ENCODE data around the gene BABAM1. TPM values are rescaled to one million over a fixed set of nuclear protein-coding genes. Genes with fewer than 3 reads are reported as not detected.

BABAM1 gene
- total RNA-seq, 1 experiment from 2014 or later: 79.5 TPM

- Histone ChIP-seq H3K36me3 (ENCODE audit: control insufficient read depth, insufficient read depth, low read length) (peaks cover under 1% of the 10 kb centered on the region; the same call in 1 of the 2 replicates), H3K4me3 (ENCODE audit: low read depth in 2 of 2, low read length in 2 of 2) (no peak overlapping the region), H3K9me3 (ENCODE audit: control insufficient read depth, insufficient read depth, low read depth, low read length) (no peaks in the 10 kb centered on the region), H3K27ac (ENCODE audit: low read length) (no peak overlapping the region), H3K4me1 (ENCODE audit: control insufficient read depth, insufficient read depth, low read length) (no peaks in the 10 kb centered on the region), H3K27me3 (ENCODE audit: control insufficient read depth, insufficient read depth, low read length) (no peaks in the 10 kb centered on the region)
- POLR2A ChIA-PET: no interaction called here
- no peak for ATAC-seq
- no peak for TF ChIP-seq SIN3A (IDR thresholded peaks at IDR 0.05; ENCODE audit: borderline replicate concordance, insufficient read depth, low read depth, low read length)
- no peak for DNase-seq (ENCODE audit: low read depth, low spot score)
- in situ Hi-C loops (cut with HindIII; ENCODE audit: low pct_unique_long_range_greater_than_20kb, low sequenced_read_pairs): no loop called here
- BruUV-seq (replicated peaks): no TSS peak
- intact Hi-C loops (cut with micrococcal nuclease; ENCODE audit: unreplicated experiment): no loop called here
- CTCF ChIA-PET: no interaction called here
Observed at GRCh38 chr19:17262557-17262956, 4.7 kb upstream of the BABAM1 start.

- POLR2A ChIA-PET: no interaction called here
- CTCF ChIA-PET: no interaction called here
- no peak for TF ChIP-seq REST (IDR thresholded peaks at IDR 0.05; ENCODE audit: insufficient read depth in 1 of 2, low read depth in 2 of 2, low read length in 1 of 2)
- TF ChIP-seq SIN3A (IDR thresholded peaks at IDR 0.05; ENCODE audit: borderline replicate concordance, insufficient read depth, low read depth, low read length): no peak
- no peak for TF ChIP-seq CTCF (IDR thresholded peaks at IDR 0.05)
- no peak for TF ChIP-seq POLR2AphosphoS5 (IDR thresholded peaks at IDR 0.05; ENCODE audit: low read depth, low read length)
- TF ChIP-seq TCF7L2 (IDR thresholded peaks at IDR 0.05; ENCODE audit: low read depth, low read length): no peak
Observed at GRCh38 chr19:17263712-17264640, 3.3 kb upstream of the BABAM1 start.

GRCh38 chr19:17264641-17264979, 2.6 kb upstream of the BABAM1 start, which contains the start of gene USHBP1:
Gene USHBP1, minus strand, starts transcription at chr19:17264745. Its CDS starts 446 bp downstream, at chr19:17264299.
- Histone ChIP-seq H3K9me3 (ENCODE audit: control insufficient read depth, insufficient read depth, low read depth, low read length) (no peaks in the 10 kb centered on the region), H3K4me3 (ENCODE audit: low read depth in 2 of 2, low read length in 2 of 2) (no peak within 1 kb of the TSS), H3K27me3 (ENCODE audit: control insufficient read depth, insufficient read depth, low read length) (no peaks in the 10 kb centered on the region), H3K36me3 (ENCODE audit: control insufficient read depth, insufficient read depth, low read length) (peaks cover 4% of the 10 kb centered on the region; the same call in 1 of the 2 replicates), H3K4me1 (ENCODE audit: control insufficient read depth, insufficient read depth, low read length) (no peaks in the 10 kb centered on the region), H3K27ac (ENCODE audit: low read length) (no peak within 1 kb of the TSS)
- ChIA-PET CTCF (no interaction called here), POLR2A (no interaction called here)
- DNase-seq (ENCODE audit: low read depth, low spot score): no peak
- no peak for ATAC-seq
- intact Hi-C loops (cut with micrococcal nuclease; ENCODE audit: unreplicated experiment): no loop called here
- in situ Hi-C loops (cut with HindIII; ENCODE audit: low pct_unique_long_range_greater_than_20kb, low sequenced_read_pairs): no loop called here
- TF ChIP-seq POLR2AphosphoS5 (IDR thresholded peaks at IDR 0.05; ENCODE audit: low read depth, low read length) (no peak), CTCF (IDR thresholded peaks at IDR 0.05) (no peak), TCF7L2 (IDR thresholded peaks at IDR 0.05; ENCODE audit: low read depth, low read length) (no peak), SIN3A (IDR thresholded peaks at IDR 0.05; ENCODE audit: borderline replicate concordance, insufficient read depth, low read depth, low read length) (no peak), REST (IDR thresholded peaks at IDR 0.05; ENCODE audit: insufficient read depth in 1 of 2, low read depth in 2 of 2, low read length in 1 of 2) (no peak)
- BruUV-seq (replicated peaks): no TSS peak

More at GRCh38 chr19:17263712-17264640, 3.3 kb upstream of the BABAM1 start:
- Histone ChIP-seq H3K4me1 (ENCODE audit: control insufficient read depth, insufficient read depth, low read length) (no peaks in the 10 kb centered on the region), H3K4me3 (ENCODE audit: low read depth in 2 of 2, low read length in 2 of 2) (no peak overlapping the region), H3K27ac (ENCODE audit: low read length) (no peak overlapping the region), H3K27me3 (ENCODE audit: control insufficient read depth, insufficient read depth, low read length) (no peaks in the 10 kb centered on the region), H3K36me3 (ENCODE audit: control insufficient read depth, insufficient read depth, low read length) (peaks cover 4% of the 10 kb centered on the region; the same call in 1 of the 2 replicates), H3K9me3 (ENCODE audit: control insufficient read depth, insufficient read depth, low read depth, low read length) (no peaks in the 10 kb centered on the region)
- in situ Hi-C loops (cut with HindIII; ENCODE audit: low pct_unique_long_range_greater_than_20kb, low sequenced_read_pairs) (no loop called here), intact Hi-C loops (cut with micrococcal nuclease; ENCODE audit: unreplicated experiment) (no loop called here)
- BruUV-seq (replicated peaks): no TSS peak
- ATAC-seq (no peak), DNase-seq (ENCODE audit: low read depth, low spot score) (no peak)
